ENCODE measurements around the gene CPNE4.

Gene CPNE4

GRCh38 chr3:131597816-131598215 lies 437.0 kb downstream of the CPNE4 start:
- no peaks in the 10 kb centered on the region for H3K4me1 ChIP-seq (ENCODE audit: insufficient read depth, low read length, severe bottlenecking)
- TF ChIP-seq CTCF (IDR thresholded peaks at IDR 0.05; ENCODE audit: low read length): no peak
- no peak for TF ChIP-seq EZH2 (IDR thresholded peaks at IDR 0.05; ENCODE audit: borderline replicate concordance, low read length)
- H3K9ac ChIP-seq (ENCODE audit: low read length): no peak overlapping the region
- H3F3A ChIP-seq (ENCODE audit: insufficient read depth, low read length): no peaks in the 10 kb centered on the region
- H3K9me2 ChIP-seq (ENCODE audit: low read depth, low read length): no peaks in the 10 kb centered on the region
- no peak overlapping the region for H3K4me3 ChIP-seq (ENCODE audit: low read depth, low read length, poor library complexity, severe bottlenecking)
- no peaks in the 10 kb centered on the region for H3K9me3 ChIP-seq (ENCODE audit: low read length)
- H3K27me3 ChIP-seq (ENCODE audit: insufficient read depth, low read length): no peaks in the 10 kb centered on the region
- H3K27ac ChIP-seq (ENCODE audit: low read depth, low read length, poor library complexity, severe bottlenecking): no peak overlapping the region
- no peaks in the 10 kb centered on the region for H4K20me1 ChIP-seq (ENCODE audit: insufficient read depth, low read length)
- no peak overlapping the region for H3K4me2 ChIP-seq (ENCODE audit: low read length)
- no peaks in the 10 kb centered on the region for H3K36me3 ChIP-seq (ENCODE audit: insufficient read depth, low read length)
- H3K79me2 ChIP-seq (ENCODE audit: insufficient read depth, low read length): no peaks in the 10 kb centered on the region
- no peak overlapping the region for H2AFZ ChIP-seq (ENCODE audit: low read length)

DNA sequence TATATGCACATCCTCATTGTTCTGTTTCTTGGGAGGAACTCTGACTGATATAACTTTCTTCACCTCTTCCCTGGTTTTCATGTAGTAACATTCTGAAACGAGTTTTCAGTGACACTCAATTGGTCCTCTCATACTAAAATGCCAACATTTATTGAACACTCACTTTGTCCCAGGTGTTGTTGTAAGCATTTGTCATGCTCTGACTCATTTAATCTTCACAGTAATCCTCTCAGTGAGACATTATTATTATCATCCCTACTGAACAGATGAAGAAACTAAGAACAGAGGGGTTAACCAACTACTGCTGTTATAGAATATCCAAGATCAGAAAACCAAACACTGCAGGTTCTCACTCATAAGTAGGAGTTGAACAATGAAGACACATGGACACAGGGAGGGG lies 437.9 kb downstream of the CPNE4 start:
- no peaks in the 10 kb centered on the region for H3K36me3 ChIP-seq (ENCODE audit: insufficient read depth, low read length)
- no peak overlapping the region for H3K4me2 ChIP-seq (ENCODE audit: low read length)
- H3K9me3 ChIP-seq (ENCODE audit: low read length): no peaks in the 10 kb centered on the region
- no peak for TF ChIP-seq CTCF (IDR thresholded peaks at IDR 0.05; ENCODE audit: low read length)
- no peak for TF ChIP-seq EZH2 (IDR thresholded peaks at IDR 0.05; ENCODE audit: borderline replicate concordance, low read length)
- no peak overlapping the region for H3K4me3 ChIP-seq (ENCODE audit: low read depth, low read length, poor library complexity, severe bottlenecking)
- no peak overlapping the region for H3K9ac ChIP-seq (ENCODE audit: low read length)
- H4K20me1 ChIP-seq (ENCODE audit: insufficient read depth, low read length): no peaks in the 10 kb centered on the region
- no peaks in the 10 kb centered on the region for H3K27me3 ChIP-seq (ENCODE audit: insufficient read depth, low read length)
- no peaks in the 10 kb centered on the region for H3K4me1 ChIP-seq (ENCODE audit: insufficient read depth, low read length, severe bottlenecking)
- no peaks in the 10 kb centered on the region for H3K79me2 ChIP-seq (ENCODE audit: insufficient read depth, low read length)
- no peaks in the 10 kb centered on the region for H3K9me2 ChIP-seq (ENCODE audit: low read depth, low read length)
- H3K27ac ChIP-seq (ENCODE audit: low read depth, low read length, poor library complexity, severe bottlenecking): no peak overlapping the region
- H3F3A ChIP-seq (ENCODE audit: insufficient read depth, low read length): no peaks in the 10 kb centered on the region
- H2AFZ ChIP-seq (ENCODE audit: low read length): no peak overlapping the region

DNA sequence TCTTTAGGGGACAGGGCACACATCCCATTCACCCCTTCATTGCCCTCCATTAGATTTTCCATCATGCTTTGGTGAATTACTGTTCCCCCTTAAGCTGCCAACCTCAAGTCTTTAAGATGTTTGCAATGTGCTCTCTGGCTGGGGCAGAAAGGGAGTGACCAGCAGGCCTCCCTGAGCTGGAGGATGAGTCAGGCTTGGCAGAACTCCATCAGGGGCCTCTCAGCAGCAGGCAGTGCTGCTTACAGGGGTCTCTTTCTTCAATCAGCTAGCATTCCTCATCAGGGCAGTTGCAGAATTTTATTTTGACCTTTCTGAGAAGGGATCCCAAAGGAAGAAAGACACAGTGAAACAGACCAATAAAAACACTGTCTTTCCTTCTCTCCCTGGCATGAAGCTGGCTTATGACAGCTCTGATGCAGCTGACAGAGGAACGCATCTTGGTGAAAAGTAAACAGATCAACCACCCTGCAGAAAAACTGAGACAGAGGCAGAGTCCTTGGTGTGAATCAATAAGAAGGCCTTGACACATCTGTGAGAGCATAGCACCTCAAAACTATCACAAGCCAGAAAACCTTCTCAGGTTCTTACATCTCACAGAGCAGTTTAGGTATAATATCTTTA lies 443.3 kb downstream of the CPNE4 start:
- Histone ChIP-seq H3K9ac (ENCODE audit: low read length) (no peak overlapping the region), H3K27ac (ENCODE audit: low read depth, low read length, poor library complexity, severe bottlenecking) (no peak overlapping the region), H3K79me2 (ENCODE audit: insufficient read depth, low read length) (no peaks in the 10 kb centered on the region), H4K20me1 (ENCODE audit: insufficient read depth, low read length) (no peaks in the 10 kb centered on the region), H3K36me3 (ENCODE audit: insufficient read depth, low read length) (no peaks in the 10 kb centered on the region), H3F3A (ENCODE audit: insufficient read depth, low read length) (no peaks in the 10 kb centered on the region), H3K9me2 (ENCODE audit: low read depth, low read length) (no peaks in the 10 kb centered on the region), H3K4me2 (ENCODE audit: low read length) (no peak overlapping the region), H2AFZ (ENCODE audit: low read length) (no peak overlapping the region), H3K9me3 (ENCODE audit: low read length) (no peaks in the 10 kb centered on the region), H3K4me3 (ENCODE audit: low read depth, low read length, poor library complexity, severe bottlenecking) (no peak overlapping the region), H3K4me1 (ENCODE audit: insufficient read depth, low read length, severe bottlenecking) (no peaks in the 10 kb centered on the region), H3K27me3 (ENCODE audit: insufficient read depth, low read length) (no peaks in the 10 kb centered on the region)
- TF ChIP-seq CTCF (IDR thresholded peaks at IDR 0.05; ENCODE audit: low read length): no peak
- TF ChIP-seq EZH2 (IDR thresholded peaks at IDR 0.05; ENCODE audit: borderline replicate concordance, low read length): no peak

All from OCI-LY1 (cell line).